GM12864 (cell line): ENCODE measurements around the gene WWOX.

Experiments
- DNase-seq: peaks from one replicate; pipeline ENCODE4 v3.0.0-alpha.2; 2011; ENCODE audit warnings: low read depth
- H3K4me3 ChIP-seq: 2 replicates; pipeline ENCODE4 v1.5.1; 2011; ENCODE audit warnings: mild to moderate bottlenecking, low read depth, low read length, control low read depth
- CTCF ChIP-seq: IDR thresholded peaks from 2 replicates; pipeline ENCODE4 v1.5.1; 2011; ENCODE audit warnings: low read depth, mild to moderate bottlenecking, moderate library complexity, low read length, control low read depth, inconsistent platforms; ENCODE audit errors: missing control alignments

The WWOX gene

GRCh38 chr16:78069913-78070312, 29.5 kb upstream of the WWOX start:
- DNase-seq, result no peak
- H3K4me3 ChIP-seq, result no peak overlapping the region
- no peak for TF ChIP-seq CTCF

DNA sequence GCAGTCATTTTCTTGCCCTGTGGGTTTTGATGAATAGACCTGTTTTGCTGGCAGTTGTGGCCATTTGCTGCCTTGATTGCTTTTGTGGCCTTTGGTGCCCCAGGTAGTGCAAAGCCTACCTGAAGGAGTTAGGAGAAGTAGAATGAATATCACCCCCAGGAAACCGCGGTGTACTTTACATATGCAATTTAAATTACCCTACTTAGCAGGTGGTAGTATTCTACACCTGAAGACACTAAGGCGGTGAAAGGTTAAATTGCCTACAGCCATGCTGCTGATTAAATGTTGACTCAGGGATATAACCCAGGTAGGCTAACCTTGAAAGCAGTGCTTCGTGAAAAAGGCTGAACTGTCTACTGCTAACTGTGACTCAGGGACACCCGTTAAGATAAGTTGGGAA, 27.2 kb upstream of the WWOX start:
- no peak for DNase-seq
- H3K4me3 ChIP-seq, result no peak overlapping the region
- no peak for TF ChIP-seq CTCF

DNA sequence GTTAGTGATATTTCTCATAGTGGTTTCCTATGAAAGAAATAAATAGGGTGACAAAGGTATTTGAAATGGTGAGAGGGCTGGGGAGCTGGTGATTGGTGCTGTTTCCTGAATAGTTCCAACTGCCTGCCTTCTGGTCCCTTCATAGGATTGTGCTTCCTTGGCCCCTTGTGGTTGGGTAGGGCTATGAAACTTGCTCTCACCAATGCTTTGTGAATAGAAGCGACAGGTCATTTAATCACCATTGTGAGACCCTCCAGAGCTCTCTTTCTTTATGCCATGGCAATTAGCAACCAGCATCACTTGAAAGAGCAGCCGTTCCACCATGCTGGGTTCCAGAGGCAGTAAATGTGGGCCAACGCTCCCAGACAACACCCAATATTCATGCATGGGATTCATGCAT, 23.7 kb upstream of the WWOX start:
- no peak overlapping the region for H3K4me3 ChIP-seq
- no peak for TF ChIP-seq CTCF
- DNase-seq, result no peak

GRCh38 chr16:78081341-78081740, 18.1 kb upstream of the WWOX start:
- DNase-seq, result no peak
- TF ChIP-seq CTCF, result no peak
- no peak overlapping the region for H3K4me3 ChIP-seq

GRCh38 chr16:78091419-78091818, 8.0 kb upstream of the WWOX start:
- no peak overlapping the region for H3K4me3 ChIP-seq
- no peak for TF ChIP-seq CTCF
- DNase-seq, result no peak

GRCh38 chr16:78092758-78093157, 6.7 kb upstream of the WWOX start:
- TF ChIP-seq CTCF, result no peak
- no peak overlapping the region for H3K4me3 ChIP-seq
- DNase-seq, result no peak

GRCh38 chr16:78094166-78094565, 5.3 kb upstream of the WWOX start:
- DNase-seq, result no peak
- H3K4me3 ChIP-seq, result no peak overlapping the region
- TF ChIP-seq CTCF, result no peak
